ENCODE measurements around the gene CRIM1.
A peak's percentile ranks its signal among the peaks of the same experiment; 100 is the strongest.

The CRIM1 gene

DNA sequence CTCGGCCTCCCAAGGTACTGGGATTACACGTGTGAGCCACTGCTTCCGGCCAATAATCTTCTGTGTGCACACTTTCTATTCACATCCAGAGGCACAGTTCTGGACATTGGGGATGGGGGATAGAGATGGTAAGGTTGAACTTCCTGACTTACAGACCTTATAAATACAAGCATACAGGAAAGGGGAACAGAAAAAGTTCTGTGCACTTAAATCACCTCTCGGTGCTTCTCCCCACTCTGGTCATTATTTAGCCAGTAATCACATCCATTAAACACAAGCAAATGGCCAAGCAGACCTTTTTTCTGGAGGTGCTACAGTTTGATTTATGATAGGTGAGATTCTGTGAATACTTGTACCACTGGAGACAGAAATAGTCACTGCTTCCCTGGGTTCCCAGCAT is 110.6 kb downstream of the CRIM1 start:
- Histone ChIP-seq H3K9me3 (ENCODE audit: low read length) (no peaks in the 10 kb centered on the region), H3K9ac (ENCODE audit: low read length) (no peak overlapping the region), H3K27me3 (ENCODE audit: control insufficient read depth in 1 of 2, insufficient read depth in 2 of 2, low read length in 2 of 2) (no peaks in the 10 kb centered on the region), H3K27ac (ENCODE audit: low read depth, low read length) (no peak overlapping the region), H3K36me3 (ENCODE audit: insufficient read depth, low read length) (peaks cover 7% of the 10 kb centered on the region), H3K4me3 (ENCODE audit: low read depth in 1 of 2, low read length in 2 of 2) (no peak overlapping the region), H3K4me1 (ENCODE audit: insufficient read depth, low read length) (peaks cover 9% of the 10 kb centered on the region)

DNA sequence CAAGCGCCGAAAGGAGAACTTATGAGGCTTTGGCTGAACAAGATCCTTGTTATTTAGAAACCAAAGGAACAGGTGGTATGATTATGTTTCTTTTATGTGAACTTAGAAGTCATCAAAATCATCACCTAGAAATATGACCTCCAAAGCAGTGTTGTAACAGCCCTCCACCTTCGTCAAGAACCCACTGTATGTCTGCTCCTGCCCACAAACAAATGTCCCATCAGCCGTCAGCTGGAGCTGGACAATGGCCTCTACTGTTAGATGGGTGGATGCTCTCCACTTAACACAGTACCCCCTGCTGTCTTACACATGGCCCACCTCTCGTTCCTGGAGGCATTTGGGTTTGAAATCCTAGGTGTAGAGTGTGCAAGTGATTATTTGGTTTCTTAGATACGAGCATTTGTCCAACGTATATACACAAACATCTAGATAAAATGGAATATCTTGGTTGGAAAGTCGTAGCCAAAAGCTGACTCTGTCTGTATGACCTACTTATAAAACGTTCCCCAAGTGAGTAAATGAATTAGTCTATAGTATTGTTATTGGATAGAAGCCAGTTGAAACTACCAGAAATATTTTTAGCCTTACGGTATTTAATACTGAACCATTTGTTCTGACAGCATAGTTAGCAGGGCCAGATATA is 113.0 kb downstream of the CRIM1 start:
- Histone ChIP-seq H3K27ac (ENCODE audit: low read depth, low read length) (no peak overlapping the region), H3K27me3 (ENCODE audit: control insufficient read depth in 1 of 2, insufficient read depth in 2 of 2, low read length in 2 of 2) (no peaks in the 10 kb centered on the region), H3K4me1 (ENCODE audit: insufficient read depth, low read length) (peaks cover 5% of the 10 kb centered on the region)

DNA sequence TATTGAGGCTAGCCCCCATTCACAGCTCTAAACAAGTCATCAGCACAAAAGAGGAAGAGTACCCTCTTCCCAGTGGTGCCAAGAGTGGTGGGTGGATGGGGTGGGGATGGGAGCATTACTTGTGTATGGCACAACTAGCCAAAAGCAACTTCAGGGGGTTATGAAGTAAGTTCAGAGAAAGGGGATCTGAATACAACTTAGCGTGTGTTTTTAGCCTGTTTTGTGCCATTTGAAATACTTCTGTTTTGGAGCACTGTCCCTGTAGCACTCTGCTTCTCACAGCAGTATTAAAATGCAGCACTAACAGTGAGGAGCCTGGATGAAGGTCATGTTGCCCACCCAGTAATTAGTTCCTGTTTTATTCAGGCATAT is 113.5 kb downstream of the CRIM1 start:
- Histone ChIP-seq H3K36me3 (ENCODE audit: insufficient read depth, low read length) (peaks cover 10% of the 10 kb centered on the region), H3K27ac (ENCODE audit: low read depth, low read length) (no peak overlapping the region), H3K4me3 (ENCODE audit: low read depth in 1 of 2, low read length in 2 of 2) (no peak overlapping the region), H3K9me3 (ENCODE audit: low read length) (no peaks in the 10 kb centered on the region), H3K9ac (ENCODE audit: low read length) (no peak overlapping the region), H3K27me3 (ENCODE audit: control insufficient read depth in 1 of 2, insufficient read depth in 2 of 2, low read length in 2 of 2) (no peaks in the 10 kb centered on the region), H3K4me1 (ENCODE audit: insufficient read depth, low read length) (peaks cover 5% of the 10 kb centered on the region)

More for the DNA sequence above, 113.0 kb downstream of the CRIM1 start:
- H3K36me3 ChIP-seq (ENCODE audit: insufficient read depth, low read length): peaks cover 10% of the 10 kb centered on the region
- H3K4me3 ChIP-seq (ENCODE audit: low read depth in 1 of 2, low read length in 2 of 2): no peak overlapping the region
- H3K9ac ChIP-seq (ENCODE audit: low read length): no peak overlapping the region
- no peaks in the 10 kb centered on the region for H3K9me3 ChIP-seq (ENCODE audit: low read length)

DNA sequence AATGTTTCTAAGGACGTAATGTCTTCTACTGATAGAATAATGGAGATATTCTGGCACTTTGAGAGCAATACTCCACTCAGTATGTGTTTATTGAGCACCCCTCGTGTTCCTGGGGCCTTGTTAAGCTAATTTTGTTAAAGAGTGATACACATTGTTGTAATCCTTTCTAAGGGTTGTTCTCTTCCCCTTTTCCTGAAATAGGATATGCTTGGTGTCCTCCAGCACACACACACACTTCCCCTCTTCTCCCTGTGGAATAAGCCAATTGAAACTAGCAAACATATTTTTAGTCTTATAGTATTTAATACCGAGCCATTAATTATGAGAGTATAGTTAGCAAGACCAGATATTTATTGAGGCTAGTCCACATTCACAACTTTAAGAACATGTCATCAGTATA is 114.1 kb downstream of the CRIM1 start:
- Histone ChIP-seq H3K9me3 (ENCODE audit: low read length) (no peaks in the 10 kb centered on the region), H3K9ac (ENCODE audit: low read length) (no peak overlapping the region), H3K36me3 (ENCODE audit: insufficient read depth, low read length) (peaks cover 10% of the 10 kb centered on the region), H3K27me3 (ENCODE audit: control insufficient read depth in 1 of 2, insufficient read depth in 2 of 2, low read length in 2 of 2) (no peaks in the 10 kb centered on the region), H3K4me3 (ENCODE audit: low read depth in 1 of 2, low read length in 2 of 2) (no peak overlapping the region), H3K27ac (ENCODE audit: low read depth, low read length) (no peak overlapping the region), H3K4me1 (ENCODE audit: insufficient read depth, low read length) (peaks cover 5% of the 10 kb centered on the region)

DNA sequence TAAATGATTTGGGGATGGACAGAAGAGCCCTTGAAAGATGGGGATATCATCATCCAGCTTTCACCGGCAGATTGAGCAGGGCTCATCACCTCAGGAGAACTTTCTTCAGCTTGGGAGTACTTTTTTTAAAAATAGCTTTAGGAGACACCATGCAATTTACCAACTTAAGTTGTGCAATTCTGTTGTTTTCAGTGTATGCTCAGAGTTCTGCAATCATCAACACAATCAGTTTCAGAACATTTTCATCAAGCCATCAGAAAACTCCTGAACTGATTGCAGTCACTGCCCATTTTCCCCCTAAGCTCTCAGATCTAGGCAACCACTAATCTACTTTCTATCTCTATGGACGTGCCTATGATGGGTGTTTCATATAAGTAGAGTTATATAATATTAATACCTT is 117.7 kb downstream of the CRIM1 start:
- Histone ChIP-seq H3K27me3 (ENCODE audit: control insufficient read depth in 1 of 2, insufficient read depth in 2 of 2, low read length in 2 of 2) (no peaks in the 10 kb centered on the region), H3K4me1 (ENCODE audit: insufficient read depth, low read length) (peaks cover 10% of the 10 kb centered on the region), H3K9me3 (ENCODE audit: low read length) (peaks cover 4% of the 10 kb centered on the region), H3K27ac (ENCODE audit: low read depth, low read length) (no peak overlapping the region), H3K4me3 (ENCODE audit: low read depth in 1 of 2, low read length in 2 of 2) (no peak overlapping the region), H3K9ac (ENCODE audit: low read length) (no peak overlapping the region), H3K36me3 (ENCODE audit: insufficient read depth, low read length) (peaks cover 15% of the 10 kb centered on the region)

DNA sequence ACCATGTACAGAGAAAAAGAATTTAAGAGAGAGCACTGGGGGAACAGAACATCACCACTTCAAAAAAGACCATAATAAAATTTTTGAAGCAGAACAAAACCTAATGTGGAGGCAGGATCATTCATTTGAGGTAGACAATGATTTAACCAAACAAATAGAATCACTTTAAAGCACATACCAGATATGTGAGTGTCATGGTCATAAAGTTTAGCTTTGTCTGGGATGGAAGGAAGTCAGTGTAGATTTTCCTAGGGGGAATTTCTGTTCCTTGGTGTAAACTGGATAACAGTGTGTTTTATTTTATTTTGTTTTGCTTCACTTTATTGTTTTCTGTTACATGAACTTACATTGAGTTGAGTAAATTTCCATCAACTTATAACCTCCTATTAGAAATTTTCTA is 120.8 kb downstream of the CRIM1 start:
- Histone ChIP-seq H3K27ac (ENCODE audit: low read depth, low read length) (no peak overlapping the region), H3K9me3 (ENCODE audit: low read length) (peaks cover 4% of the 10 kb centered on the region), H3K9ac (ENCODE audit: low read length) (no peak overlapping the region), H3K4me1 (ENCODE audit: insufficient read depth, low read length) (peaks cover 25% of the 10 kb centered on the region), H3K27me3 (ENCODE audit: control insufficient read depth in 1 of 2, insufficient read depth in 2 of 2, low read length in 2 of 2) (no peaks in the 10 kb centered on the region), H3K36me3 (ENCODE audit: insufficient read depth, low read length) (peaks cover 26% of the 10 kb centered on the region), H3K4me3 (ENCODE audit: low read depth in 1 of 2, low read length in 2 of 2) (no peak overlapping the region)

DNA sequence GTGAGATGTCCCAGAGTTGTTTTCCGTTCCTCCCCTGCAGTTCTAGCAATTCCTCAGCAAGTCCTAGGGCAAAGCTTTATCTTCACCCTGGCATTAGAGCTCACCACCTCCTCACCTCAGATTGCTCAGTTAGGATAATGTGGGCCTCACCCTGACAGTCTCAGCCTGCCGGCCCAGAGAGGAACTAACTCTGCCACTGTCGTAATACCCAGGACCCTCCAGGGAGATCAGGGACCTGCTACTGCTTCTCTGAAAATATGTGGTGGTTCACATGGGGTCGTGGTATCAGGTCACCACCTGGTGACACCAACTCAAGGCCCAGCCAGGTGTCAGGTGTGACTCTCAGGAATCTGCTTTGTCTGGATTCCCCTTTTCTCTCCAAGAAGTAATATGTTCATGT is 121.7 kb downstream of the CRIM1 start:
- Histone ChIP-seq H3K27me3 (ENCODE audit: control insufficient read depth in 1 of 2, insufficient read depth in 2 of 2, low read length in 2 of 2) (no peaks in the 10 kb centered on the region), H3K36me3 (ENCODE audit: insufficient read depth, low read length) (peaks cover 24% of the 10 kb centered on the region), H3K4me1 (ENCODE audit: insufficient read depth, low read length) (peaks cover 33% of the 10 kb centered on the region), H3K9me3 (ENCODE audit: low read length) (peaks cover 4% of the 10 kb centered on the region), H3K9ac (ENCODE audit: low read length) (no peak overlapping the region), H3K4me3 (ENCODE audit: low read depth in 1 of 2, low read length in 2 of 2) (no peak overlapping the region), H3K27ac (ENCODE audit: low read depth, low read length) (peak overlapping the region; percentile 51)

DNA sequence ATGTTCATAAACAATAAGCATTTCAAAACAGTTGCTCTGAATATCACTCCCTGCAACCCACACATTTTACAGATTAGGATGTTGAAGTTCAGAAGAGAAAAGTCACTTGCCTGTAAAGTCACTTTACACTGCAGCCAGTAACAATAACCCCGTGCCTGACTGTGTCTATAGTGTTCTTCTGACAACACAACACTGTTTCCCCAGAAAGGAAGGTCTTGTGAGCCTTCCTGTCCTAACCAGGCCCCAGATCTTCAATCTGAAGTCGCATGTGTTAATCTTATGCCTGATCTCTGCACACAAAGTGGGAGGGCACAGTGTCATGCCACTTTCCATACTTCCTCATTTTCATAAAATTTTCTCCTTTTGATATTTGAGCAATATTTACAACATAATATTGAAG is 122.2 kb downstream of the CRIM1 start:
- Histone ChIP-seq H3K4me3 (ENCODE audit: low read depth in 1 of 2, low read length in 2 of 2) (no peak overlapping the region), H3K9ac (ENCODE audit: low read length) (no peak overlapping the region), H3K27ac (ENCODE audit: low read depth, low read length) (peak overlapping the region; percentile 51), H3K9me3 (ENCODE audit: low read length) (peaks cover 4% of the 10 kb centered on the region), H3K4me1 (ENCODE audit: insufficient read depth, low read length) (peaks cover 37% of the 10 kb centered on the region), H3K27me3 (ENCODE audit: control insufficient read depth in 1 of 2, insufficient read depth in 2 of 2, low read length in 2 of 2) (no peaks in the 10 kb centered on the region), H3K36me3 (ENCODE audit: insufficient read depth, low read length) (peaks cover 24% of the 10 kb centered on the region)

DNA sequence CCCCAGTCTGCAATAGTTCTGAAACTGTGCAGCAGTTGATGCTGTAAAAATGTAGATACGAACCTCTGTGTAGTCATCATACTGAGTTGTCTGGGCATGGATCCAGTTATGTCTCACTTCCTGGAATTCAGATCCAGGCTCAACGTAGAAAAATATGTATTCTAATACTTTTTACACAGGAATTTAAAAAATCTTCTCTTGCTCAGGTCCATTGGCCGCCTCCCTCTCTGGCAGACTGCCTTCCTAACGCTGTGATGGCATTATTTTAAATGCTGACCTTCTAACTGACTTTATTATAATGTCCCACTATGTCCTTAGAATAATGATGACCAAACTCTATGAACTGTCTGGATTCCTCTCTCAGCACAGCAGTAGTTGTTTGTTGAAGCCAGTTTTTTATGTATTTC is 122.8 kb downstream of the CRIM1 start:
- H3K4me1 ChIP-seq (ENCODE audit: insufficient read depth, low read length): peaks cover 43% of the 10 kb centered on the region
- no peak overlapping the region for H3K9ac ChIP-seq (ENCODE audit: low read length)
- H3K27ac ChIP-seq (ENCODE audit: low read depth, low read length): peak overlapping the region; percentile 16
- peaks cover 24% of the 10 kb centered on the region for H3K36me3 ChIP-seq (ENCODE audit: insufficient read depth, low read length)
- no peaks in the 10 kb centered on the region for H3K27me3 ChIP-seq (ENCODE audit: control insufficient read depth in 1 of 2, insufficient read depth in 2 of 2, low read length in 2 of 2)
- H3K9me3 ChIP-seq (ENCODE audit: low read length): peaks cover 4% of the 10 kb centered on the region
- no peak overlapping the region for H3K4me3 ChIP-seq (ENCODE audit: low read depth in 1 of 2, low read length in 2 of 2)

DNA sequence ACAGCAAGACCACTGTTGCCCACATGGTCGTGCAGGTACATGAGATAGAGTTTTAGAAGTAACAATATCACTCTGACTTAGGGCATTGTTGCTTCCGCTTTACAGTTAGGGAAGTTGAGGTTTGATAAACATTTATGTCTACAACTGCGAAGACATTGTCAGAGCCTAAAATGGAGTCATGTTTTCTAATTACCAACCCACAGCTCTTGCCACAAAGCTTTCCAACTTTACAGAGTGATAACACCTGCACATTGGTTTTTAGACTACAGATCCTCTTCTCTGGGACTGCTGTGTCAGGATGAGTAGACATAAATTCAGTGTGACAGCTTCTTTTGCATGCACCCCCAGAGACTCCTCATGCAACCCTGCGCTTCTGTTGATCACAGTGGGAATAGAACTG is 123.4 kb downstream of the CRIM1 start:
- Histone ChIP-seq H3K4me1 (ENCODE audit: insufficient read depth, low read length) (peaks cover 48% of the 10 kb centered on the region), H3K36me3 (ENCODE audit: insufficient read depth, low read length) (peaks cover 24% of the 10 kb centered on the region), H3K9ac (ENCODE audit: low read length) (no peak overlapping the region), H3K9me3 (ENCODE audit: low read length) (peaks cover 4% of the 10 kb centered on the region), H3K4me3 (ENCODE audit: low read depth in 1 of 2, low read length in 2 of 2) (no peak overlapping the region), H3K27me3 (ENCODE audit: control insufficient read depth in 1 of 2, insufficient read depth in 2 of 2, low read length in 2 of 2) (no peaks in the 10 kb centered on the region), H3K27ac (ENCODE audit: low read depth, low read length) (peak overlapping the region; percentile 21)

DNA sequence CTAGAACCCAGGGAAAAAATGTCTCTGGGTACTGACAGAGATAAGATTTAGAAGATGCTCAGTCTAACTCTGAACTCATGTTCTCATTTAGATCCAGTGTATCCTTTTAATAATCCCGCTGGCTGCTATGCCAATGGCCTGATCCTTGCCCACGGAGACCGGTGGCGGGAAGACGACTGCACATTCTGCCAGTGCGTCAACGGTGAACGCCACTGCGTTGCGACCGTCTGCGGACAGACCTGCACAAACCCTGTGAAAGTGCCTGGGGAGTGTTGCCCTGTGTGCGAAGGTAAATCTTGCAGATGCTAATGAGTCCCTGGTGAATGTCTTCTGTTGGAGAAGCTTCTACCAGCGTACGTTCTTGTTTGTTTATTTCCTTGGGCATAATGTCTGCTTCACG is 123.8 kb downstream of the CRIM1 start:
- H3K9me3 ChIP-seq (ENCODE audit: low read length): peaks cover 4% of the 10 kb centered on the region
- no peaks in the 10 kb centered on the region for H3K27me3 ChIP-seq (ENCODE audit: control insufficient read depth in 1 of 2, insufficient read depth in 2 of 2, low read length in 2 of 2)
- peak overlapping the region; percentile 21 for H3K27ac ChIP-seq (ENCODE audit: low read depth, low read length)
- H3K36me3 ChIP-seq (ENCODE audit: insufficient read depth, low read length): peaks cover 24% of the 10 kb centered on the region
- peaks cover 49% of the 10 kb centered on the region for H3K4me1 ChIP-seq (ENCODE audit: insufficient read depth, low read length)
- no peak overlapping the region for H3K9ac ChIP-seq (ENCODE audit: low read length)
- H3K4me3 ChIP-seq (ENCODE audit: low read depth in 1 of 2, low read length in 2 of 2): no peak overlapping the region

DNA sequence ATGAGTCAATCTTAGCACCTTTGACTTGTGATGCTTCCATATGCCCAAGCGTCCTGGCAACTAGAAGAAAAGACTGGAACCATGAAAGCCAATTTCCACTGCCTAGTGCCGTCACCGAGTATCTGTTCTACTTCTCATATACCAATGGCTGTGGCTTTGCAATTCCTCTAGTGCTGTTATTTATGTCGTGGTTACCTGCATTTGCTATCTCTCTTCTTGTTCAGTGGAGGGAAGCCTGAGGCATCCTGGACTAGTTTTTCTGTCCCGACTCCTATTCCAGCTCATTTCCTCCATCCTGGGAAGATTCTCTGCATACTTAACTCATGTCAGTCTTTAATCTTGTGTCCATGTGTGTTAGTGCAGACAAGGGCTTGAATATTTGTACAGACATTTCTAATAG is 124.5 kb downstream of the CRIM1 start:
- H3K9ac ChIP-seq (ENCODE audit: low read length): no peak overlapping the region
- no peak overlapping the region for H3K27ac ChIP-seq (ENCODE audit: low read depth, low read length)
- peaks cover 4% of the 10 kb centered on the region for H3K9me3 ChIP-seq (ENCODE audit: low read length)
- no peak overlapping the region for H3K4me3 ChIP-seq (ENCODE audit: low read depth in 1 of 2, low read length in 2 of 2)
- peaks cover 24% of the 10 kb centered on the region for H3K36me3 ChIP-seq (ENCODE audit: insufficient read depth, low read length)
- H3K27me3 ChIP-seq (ENCODE audit: control insufficient read depth in 1 of 2, insufficient read depth in 2 of 2, low read length in 2 of 2): no peaks in the 10 kb centered on the region
- peaks cover 55% of the 10 kb centered on the region for H3K4me1 ChIP-seq (ENCODE audit: insufficient read depth, low read length)
